Panc1 (cell line): ENCODE results near the gene BACH2.

ENCODE experiments used
- CTCF ChIP-seq: fragments of 450-650 bp; IDR thresholded peaks from 2 replicates; pipeline ENCODE4 v1.5.1; 2017; ENCODE audit warnings: mild to moderate bottlenecking
- POLR2AphosphoS5 ChIP-seq: IDR thresholded peaks from 2 replicates; pipeline ENCODE4 v1.6.1; 2012; ENCODE audit warnings: mild to moderate bottlenecking, low read depth, low read length, moderate library complexity
- SIN3A ChIP-seq: IDR thresholded peaks from 2 replicates; pipeline ENCODE4 v1.6.1; 2012; ENCODE audit warnings: low read depth, mild to moderate bottlenecking, low read length, moderate library complexity, borderline replicate concordance; ENCODE audit not compliant: insufficient read depth
- TCF7L2 ChIP-seq: IDR thresholded peaks from 2 replicates; pipeline ENCODE4 v1.6.1; 2011; ENCODE audit warnings: mild to moderate bottlenecking, low read depth, low read length, inconsistent platforms

- TF ChIP-seq TCF7L2 (no peak), CTCF (no peak), SIN3A (no peak), POLR2AphosphoS5 (no peak)
These were observed 298.9 kb downstream of the BACH2 start for GRCh38 chr6:89997456-89998445.
